Stimulated activated CD8-positive, alpha-beta memory T cell treated with anti-CD3 and anti-CD28 coated beads, Interleukin-7, amount 100 ng/mL, for 48 hours (primary cell): Measurements from ENCODE around the gene SCGN.

Experiments
- DNase-seq, 2 donors: peaks; one replicate each; pipeline ENCODE4 v3.0.0-alpha.2; 2020; ENCODE audit warnings: low read depth in 1 of 2; ENCODE audit errors: extremely low read depth in 1 of 2

SCGN gene

DNA sequence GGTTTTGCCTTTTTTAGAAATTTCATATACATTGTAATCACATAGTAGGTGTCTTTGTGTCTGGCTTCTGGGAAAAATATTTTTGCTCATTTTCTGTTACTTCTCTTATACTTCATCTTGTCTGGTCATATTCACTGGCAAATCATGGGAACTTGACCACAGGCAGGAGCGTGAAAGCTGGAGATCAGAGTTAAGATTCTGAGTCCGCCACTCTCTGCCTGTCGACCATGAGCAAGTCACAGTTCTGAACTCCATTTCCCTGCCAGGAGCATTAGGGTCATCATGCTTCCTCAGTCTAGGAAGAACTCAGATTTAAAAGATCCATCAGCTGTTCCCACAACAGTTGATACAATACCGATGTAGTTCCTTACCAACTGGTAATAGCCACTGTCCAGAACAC is 12.4 kb upstream of the SCGN start:
- DNase-seq, result no peak

- DNase-seq, result no peak
Observed at GRCh38 chr6:25640446-25640845, 11.6 kb upstream of the SCGN start.

GRCh38 chr6:25640891-25641290 is 11.1 kb upstream of the SCGN start:
- no peak for DNase-seq

GRCh38 chr6:25641377-25641776 is 10.6 kb upstream of the SCGN start:
- no peak for DNase-seq

DNA sequence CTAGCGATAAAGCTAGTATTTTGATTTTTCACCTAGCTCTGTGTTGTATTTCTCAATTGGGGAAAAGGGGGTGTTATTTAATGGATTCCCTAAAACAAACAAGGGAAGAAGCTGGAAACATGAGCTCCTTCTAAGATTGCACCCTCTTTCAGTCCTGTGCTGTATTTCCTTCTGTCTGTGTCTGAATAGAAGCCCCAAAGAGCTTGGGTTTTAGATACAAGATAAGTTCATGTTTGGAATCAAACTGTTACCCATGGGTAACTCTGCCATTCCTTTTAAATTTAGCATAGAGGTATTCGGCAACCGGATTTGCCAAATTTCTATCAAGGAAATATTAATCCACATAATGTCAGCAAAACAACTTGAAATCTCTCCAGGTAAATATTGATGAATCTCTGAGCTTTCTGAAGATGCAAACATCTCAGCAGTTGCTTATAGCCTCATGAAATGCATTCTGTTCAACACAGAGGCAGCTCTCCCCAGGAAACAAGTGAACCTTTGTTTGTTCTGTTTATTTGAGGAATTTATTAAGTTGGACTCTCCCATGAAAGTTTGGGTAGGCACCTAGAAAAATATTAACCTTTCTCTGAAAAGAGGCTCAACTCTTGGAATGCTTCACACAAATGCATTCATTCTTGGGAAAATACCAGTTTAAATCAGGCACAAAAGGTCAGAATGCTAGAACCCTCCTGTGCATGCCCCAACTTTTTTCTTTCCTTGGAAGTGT is 9.9 kb upstream of the SCGN start:
- no peak for DNase-seq

- DNase-seq, result no peak
Observed at GRCh38 chr6:25642667-25643328, 9.2 kb upstream of the SCGN start.

- no peak for DNase-seq
Observed at GRCh38 chr6:25645916-25646315, 6.1 kb upstream of the SCGN start.

GRCh38 chr6:25649611-25650010 is 2.4 kb upstream of the SCGN start:
- DNase-seq, result no peak

DNA sequence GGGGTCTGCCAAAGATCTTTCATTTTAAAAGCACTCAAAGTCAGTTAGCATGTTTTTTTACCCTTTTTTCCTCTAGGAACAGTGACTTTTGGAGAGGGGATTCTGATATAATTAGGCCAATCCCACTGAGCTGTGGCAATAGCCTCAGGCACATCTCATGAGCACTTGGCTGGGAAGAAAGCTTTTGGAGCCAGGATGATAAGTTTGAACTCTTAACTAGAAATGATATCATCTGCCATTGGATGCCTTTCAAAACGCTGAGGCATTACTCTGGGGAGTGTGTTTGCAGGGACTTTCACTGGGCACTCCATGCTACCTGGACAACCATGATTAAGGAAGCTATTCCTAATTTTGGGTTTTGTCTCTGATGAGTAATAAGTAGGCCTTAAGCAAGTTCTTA is 3.7 kb downstream of the SCGN start:
- no peak for DNase-seq

GRCh38 chr6:25659633-25660368 is 7.8 kb downstream of the SCGN start:
- no peak for DNase-seq

- peak in 1 of 2 donors; percentile 40 for DNase-seq
Observed at GRCh38 chr6:25660512-25660911, 8.5 kb downstream of the SCGN start.

GRCh38 chr6:25661129-25661779 is 9.2 kb downstream of the SCGN start:
- DNase-seq, result no peak

DNA sequence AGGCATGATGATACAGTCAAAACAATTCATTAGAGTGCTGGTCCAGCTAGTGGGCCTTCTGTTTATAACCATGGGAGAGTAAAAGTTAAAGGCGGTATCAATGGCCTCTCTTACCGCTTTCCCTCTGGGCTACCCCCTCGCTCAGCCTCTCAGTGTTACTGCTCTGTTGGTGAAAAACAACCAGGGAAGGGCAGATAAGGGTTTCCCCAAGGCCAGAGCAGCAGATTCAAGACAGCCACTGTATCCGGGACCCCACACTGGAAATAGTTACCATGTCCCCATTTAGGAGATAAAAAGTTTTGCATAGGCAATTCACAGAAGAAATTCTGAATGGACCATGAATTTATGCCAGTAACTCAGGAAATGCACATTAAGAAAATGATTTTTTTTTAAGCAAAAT is 13.4 kb downstream of the SCGN start:
- DNase-seq, result no peak

DNA sequence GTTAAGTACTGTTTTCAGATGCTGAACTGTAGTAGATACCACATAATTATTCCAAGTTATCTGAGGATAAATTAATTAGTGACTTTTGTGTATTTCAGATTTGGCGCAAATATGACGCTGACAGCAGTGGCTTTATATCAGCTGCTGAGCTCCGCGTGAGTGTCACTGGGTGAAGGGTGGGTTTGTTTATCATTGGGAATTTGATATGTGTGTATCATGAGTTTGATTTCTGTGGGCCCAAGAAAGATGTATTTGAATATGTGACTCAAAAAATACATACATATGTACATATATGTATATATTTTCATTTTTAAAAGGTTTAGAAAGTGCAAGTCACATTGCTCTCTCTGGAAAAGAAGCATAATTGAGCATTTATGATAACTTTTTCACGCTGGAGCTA is 17.4 kb downstream of the SCGN start:
- no peak for DNase-seq

DNA sequence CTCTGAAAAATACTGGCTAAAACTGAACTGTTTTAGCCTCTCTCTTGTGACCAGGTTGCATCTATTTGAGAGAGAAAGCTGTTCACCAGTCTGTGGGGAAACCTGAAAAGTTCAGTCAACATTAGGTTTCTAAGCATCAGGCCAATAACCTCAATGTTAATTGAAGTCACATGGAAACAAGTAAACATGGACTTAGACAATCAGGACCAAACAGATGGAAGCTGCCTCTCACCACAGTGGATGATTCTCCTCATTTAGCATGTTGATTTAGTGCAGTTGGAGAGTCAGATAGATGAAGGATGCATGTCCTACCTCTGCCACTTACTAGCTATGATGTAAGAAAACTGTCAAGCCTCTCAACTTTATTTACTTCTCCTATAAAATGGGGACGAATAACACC is 18.2 kb downstream of the SCGN start:
- no peak for DNase-seq

DNA sequence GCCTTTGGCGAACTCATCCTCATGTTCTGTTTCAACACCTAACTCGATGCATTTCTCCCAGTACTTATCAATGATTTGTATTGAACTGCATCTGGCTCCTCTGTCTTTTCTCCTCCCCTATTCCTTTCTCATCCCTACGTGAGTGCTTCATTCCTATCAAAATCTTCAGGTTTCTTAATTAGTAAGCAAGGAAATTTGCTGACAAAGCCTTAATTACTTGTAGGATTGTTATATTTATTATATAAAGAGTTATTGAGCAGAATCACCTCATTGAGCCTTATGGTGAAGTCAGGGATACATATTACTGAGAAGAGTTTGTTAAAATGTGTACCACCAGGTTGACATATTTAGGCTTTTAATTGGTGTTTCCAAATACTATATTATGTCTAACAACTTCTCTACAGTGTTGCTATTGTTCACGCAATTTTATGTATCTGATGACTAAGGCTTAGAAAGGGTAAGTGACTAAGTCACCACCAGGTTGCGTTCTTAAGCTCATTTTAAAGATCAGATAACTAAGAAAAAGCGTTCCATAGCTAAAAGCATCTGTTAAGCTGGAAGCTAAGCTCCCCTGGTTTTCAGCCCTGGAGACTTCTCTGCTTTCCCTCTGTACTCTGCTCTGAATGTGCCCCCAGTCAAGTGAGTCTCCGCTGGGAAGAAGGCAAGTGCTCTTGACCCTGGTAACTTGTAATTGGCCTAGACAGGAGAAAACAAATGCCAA is 18.9 kb downstream of the SCGN start:
- no peak for DNase-seq

DNA sequence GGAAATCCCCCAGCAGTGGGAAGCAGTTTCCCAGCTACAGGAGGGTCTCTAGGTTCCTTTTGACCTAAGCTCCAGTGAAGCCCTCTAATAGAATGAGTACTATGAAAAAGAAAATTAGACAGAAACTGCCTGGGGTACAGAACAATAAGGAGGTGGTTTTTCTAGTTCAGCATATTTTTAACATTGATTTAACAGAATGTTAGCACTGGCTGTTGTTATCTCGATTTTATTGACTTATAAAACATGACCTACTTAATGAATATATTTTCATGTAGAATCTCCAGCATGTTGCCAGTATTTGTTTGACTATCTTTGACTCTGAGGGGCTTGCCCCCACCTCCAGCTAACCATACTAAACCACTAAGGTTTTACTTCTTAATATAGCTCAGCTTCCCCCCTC is 19.6 kb downstream of the SCGN start:
- no peak for DNase-seq

DNA sequence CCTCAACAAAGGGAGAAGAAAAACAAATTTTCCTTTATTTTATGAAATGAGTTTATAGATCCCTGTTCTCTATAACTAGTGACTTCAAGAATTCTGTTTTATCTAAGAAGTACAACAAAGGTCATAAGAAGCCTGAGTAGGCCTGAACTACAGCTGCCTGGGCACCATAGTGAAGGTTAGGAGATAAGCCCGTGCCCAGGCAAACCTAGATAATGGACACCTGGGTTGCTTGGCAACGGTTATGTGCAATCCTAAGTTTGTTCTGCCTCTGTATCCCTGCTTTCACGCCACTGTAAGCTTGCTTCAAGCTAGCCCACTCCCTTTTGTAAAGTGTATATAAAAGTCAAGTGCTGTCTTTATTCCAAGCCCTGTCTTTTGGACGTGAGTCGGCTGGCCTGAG is 23.2 kb downstream of the SCGN start:
- DNase-seq, result no peak

DNA sequence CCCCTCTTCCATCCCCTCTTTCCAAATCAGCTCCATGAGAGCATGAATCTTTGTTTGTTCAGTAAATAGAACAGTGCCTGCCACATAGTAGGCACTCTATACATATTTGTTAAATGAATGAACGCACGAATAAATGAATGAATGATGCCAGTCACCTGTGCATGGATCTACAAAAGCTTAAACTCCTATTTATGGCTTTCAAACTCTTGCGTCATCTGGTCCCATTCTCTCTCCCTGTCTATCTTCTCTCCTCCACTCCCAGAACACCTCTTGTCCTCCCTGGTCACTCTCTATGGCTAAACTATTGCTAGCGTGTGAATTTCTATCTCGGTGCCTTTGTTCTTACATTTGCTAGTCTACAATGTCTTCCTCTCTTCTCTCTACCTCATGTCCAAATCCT is 24.8 kb downstream of the SCGN start:
- no peak for DNase-seq

- no peak for DNase-seq
Observed at GRCh38 chr6:25681848-25682247, 29.8 kb downstream of the SCGN start.

DNA sequence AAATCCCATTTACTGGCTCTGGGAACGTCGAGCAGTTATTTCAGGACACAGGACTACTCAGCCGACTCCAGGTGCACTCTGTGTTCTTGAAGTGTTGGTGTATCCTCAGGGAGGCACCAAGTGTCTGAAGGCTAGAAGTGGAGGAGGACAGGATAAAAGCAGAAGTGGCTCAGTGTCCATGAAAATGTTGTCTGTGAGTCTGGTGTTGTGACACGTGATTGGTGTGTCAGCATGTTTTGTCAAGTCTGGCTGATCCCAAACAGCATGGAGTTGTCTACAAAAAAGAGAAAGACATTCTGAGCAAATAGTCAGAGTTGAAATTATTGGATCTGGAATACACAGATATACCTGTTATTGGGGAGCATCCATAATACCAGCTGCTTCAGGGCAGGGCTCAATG is 30.3 kb downstream of the SCGN start:
- DNase-seq, result no peak
